VCaP (cell line): Measurements from ENCODE around the gene ADAMTS9.

Source experiments
- H3K27ac ChIP-seq: fragments of 450-650 bp; 2 replicates; pipeline ENCODE4 v1.5.1; 2017
- TF ChIP-seq, protein P1 (sequence below): fragments of 450-650 bp; conservative IDR thresholded peaks from 2 replicates; pipeline ENCODE4 v1.5.1; 2017; ENCODE audit warnings: mild to moderate bottlenecking, moderate library complexity

ADAMTS9 gene

DNA sequence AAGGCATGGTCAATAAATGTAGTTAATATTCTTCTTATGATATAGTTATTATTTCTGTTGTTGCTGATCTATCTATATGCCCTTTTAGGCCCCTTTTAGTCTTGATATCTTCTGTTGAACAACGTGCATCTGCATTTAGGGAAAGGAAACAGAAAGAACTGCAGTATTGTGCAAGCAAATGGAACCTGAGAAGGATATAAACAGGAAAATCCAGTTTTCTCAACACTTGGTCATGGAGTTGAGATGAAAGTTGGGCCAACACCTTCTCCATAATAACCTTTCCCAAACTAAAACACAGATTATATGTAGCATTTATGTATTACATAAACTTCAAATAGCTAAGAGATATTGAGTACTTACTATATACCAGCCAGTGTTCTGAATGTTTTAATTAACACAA is 179.7 kb downstream of the ADAMTS9 start:
- TF ChIP-seq, protein P1, sequence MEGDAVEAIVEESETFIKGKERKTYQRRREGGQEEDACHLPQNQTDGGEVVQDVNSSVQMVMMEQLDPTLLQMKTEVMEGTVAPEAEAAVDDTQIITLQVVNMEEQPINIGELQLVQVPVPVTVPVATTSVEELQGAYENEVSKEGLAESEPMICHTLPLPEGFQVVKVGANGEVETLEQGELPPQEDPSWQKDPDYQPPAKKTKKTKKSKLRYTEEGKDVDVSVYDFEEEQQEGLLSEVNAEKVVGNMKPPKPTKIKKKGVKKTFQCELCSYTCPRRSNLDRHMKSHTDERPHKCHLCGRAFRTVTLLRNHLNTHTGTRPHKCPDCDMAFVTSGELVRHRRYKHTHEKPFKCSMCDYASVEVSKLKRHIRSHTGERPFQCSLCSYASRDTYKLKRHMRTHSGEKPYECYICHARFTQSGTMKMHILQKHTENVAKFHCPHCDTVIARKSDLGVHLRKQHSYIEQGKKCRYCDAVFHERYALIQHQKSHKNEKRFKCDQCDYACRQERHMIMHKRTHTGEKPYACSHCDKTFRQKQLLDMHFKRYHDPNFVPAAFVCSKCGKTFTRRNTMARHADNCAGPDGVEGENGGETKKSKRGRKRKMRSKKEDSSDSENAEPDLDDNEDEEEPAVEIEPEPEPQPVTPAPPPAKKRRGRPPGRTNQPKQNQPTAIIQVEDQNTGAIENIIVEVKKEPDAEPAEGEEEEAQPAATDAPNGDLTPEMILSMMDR, result no peak
- H3K27ac ChIP-seq, result no peak overlapping the region

DNA sequence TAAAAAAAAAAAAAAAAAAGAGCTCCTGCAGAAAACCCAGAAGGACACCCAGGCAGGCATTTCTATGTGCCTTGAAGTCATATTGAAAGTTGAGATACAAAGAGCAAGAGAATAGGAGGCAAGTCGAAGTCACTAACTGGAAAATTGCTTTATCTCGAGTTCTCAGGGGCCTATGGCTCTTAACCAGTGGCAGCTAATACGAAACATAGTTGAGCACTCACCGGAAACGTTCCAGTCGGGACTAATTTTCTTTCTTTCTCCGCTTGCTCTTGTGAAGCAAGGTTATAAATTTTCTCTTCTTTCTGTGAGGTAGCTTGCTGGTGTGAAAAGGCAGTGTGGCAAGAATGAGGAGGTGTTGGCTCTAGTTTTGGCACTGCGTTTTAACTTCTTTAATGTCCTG is 181.5 kb downstream of the ADAMTS9 start:
- H3K27ac ChIP-seq, result no peak overlapping the region
- TF ChIP-seq, protein P1, result no peak

DNA sequence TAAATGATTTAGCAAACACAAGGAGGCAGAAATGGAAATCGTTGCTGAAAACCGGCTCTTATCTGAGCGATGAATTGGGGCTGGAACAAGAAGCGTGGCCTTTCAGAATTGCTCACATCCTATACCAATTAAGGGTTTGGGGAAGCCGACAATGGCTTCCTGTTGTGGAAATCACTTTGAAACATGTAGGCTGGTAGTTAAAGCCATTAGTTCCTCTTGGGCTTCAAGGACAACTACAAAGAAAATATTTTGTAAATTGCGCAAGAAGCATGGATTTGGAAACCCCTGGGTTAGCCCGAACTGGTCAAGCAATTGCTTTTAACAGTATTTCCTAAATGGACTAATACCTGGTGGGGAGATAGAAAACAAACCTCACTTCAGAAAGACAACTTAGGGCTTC is 182.4 kb downstream of the ADAMTS9 start:
- H3K27ac ChIP-seq, result no peak overlapping the region
- TF ChIP-seq, protein P1, result no peak

DNA sequence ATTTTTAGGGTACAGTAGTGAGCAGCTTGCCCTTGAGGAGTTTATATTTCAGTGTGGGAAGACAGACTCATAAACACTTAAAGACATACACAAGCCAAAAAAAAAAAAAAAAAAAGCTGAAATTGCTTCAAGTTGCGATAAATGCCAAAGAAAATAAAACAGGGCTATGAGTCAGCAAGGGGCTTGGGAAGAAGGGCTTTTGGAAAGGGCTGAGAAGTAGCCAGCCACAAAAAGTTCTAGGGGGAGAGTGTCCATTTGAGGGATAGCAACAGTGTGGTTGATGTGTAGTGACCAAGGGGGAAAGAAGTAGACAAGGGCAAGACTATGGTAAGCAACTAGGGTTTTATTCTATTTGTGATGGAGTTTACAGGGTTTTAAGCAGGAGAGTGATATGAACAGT is 185.5 kb downstream of the ADAMTS9 start:
- H3K27ac ChIP-seq, result peak overlapping the region; percentile 96
- TF ChIP-seq, protein P1, result no peak

DNA sequence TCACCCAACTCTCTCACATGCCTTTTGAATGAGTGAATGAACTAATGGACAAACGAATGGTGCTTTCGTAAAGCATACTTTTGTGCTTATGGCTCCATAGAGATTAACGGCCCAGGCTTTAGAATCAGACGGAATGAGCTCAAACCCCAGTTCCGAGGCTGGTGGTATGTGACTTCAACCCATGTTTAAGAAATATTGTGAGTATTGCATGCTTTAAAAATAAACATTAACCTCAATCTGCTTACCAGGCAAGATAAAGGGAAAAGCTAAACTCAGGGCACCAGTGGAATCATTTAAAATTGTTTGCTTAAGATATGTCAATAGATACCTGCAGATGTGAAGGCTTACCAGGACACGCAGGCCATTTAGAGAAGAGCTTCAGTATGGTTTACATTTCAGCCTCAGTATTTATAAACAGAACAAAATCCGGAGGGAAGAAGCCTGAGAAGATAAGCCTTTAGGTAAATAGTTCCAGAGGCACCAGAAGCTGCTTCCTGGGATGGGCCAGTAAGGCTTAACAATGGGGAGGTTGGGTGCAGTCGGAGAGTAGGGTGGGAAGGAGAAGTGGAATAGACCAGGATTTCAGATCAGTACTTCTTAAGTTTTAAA is 186.4 kb downstream of the ADAMTS9 start:
- H3K27ac ChIP-seq, result peak overlapping the region; percentile 96
- TF ChIP-seq, protein P1, result no peak

DNA sequence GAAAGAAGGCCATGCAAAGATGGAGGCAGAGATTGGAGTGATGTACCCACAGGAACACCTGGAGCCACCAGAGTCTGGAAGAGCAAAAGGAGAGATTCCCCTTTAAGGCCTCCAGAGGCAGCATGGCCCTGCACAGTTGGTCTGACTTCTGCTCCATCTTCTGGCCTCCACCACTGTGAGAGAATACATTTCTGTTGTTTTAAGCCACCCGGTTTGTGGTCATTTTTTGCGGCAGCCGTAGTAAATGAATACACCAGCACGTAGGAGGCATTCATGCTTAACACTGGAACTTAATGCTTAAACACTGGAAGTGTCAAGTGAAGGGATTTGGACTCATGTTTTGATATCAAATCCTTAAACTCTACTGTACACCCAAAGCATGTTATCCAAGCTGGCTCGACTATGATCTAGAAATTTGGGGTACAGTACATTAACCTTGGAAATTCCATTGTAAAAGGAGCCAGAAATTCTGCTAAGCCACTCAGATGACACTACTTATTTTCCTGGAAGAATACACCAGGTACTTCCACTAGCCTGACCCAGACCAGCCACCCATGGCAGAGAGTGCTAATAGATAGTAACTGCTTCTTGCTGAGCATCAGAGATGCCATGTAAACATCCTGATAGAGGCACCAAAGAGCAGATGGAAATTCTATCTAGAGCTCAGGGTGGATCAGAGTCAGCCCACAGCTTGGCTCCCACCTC is 190.9 kb downstream of the ADAMTS9 start:
- TF ChIP-seq, protein P1, result no peak
- H3K27ac ChIP-seq, result no peak overlapping the region; the same call in 1 of the 2 replicates

DNA sequence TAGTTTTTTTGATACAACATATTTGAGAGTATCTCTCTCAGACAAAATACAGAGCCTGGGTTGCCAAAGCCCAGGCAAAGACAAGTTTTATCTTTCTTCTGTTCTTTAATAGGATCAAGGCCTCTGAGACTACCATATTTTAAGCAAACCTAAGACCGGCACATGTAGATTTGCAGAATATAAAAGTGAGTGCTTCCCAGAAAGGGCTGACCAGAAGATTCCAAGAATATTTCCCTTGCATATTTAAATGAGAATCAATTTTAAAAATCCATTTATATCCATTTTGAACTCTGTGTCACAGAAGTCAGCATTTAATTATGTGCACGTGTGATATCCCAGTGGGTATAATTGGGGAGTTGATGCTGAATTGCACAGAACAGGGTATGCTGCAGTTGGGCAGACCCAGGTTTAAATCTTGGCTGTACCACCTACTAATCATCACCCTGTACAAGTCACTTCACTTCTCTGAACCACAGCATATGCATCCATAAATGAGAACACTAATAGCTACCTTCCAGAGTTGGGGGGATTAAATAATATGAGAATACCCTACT is 191.9 kb downstream of the ADAMTS9 start:
- peak overlapping the region; percentile 27 for H3K27ac ChIP-seq
- TF ChIP-seq, protein P1, result no peak
